Pons (tissue), 1 donor: ENCODE data around the gene UPP2.

Experiments used
- DNase-seq: peaks from one replicate; pipeline ENCODE4 v3.0.0-alpha.2; 2016; ENCODE audit warnings: low spot score

UPP2 gene

DNA sequence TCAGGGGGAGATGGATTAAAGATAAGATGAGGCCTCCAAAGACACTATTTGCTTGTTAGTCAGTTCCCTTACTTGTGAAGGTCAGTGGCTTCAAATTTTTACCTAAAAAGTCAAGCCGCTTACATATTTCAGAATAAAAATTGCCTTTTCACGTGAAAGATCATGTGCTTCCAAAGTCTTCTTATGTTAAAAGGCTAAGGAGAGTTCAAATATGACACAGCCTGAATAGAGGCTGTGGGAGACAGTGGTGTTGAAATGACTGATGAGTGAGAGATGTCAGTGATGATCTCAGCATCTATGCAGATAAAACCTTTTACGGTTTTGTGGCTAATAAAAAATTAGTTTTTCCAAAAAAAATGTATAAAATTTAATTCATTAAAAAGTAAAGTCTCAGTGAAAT is 40.5 kb downstream of the UPP2 start:
- no peak for DNase-seq

DNA sequence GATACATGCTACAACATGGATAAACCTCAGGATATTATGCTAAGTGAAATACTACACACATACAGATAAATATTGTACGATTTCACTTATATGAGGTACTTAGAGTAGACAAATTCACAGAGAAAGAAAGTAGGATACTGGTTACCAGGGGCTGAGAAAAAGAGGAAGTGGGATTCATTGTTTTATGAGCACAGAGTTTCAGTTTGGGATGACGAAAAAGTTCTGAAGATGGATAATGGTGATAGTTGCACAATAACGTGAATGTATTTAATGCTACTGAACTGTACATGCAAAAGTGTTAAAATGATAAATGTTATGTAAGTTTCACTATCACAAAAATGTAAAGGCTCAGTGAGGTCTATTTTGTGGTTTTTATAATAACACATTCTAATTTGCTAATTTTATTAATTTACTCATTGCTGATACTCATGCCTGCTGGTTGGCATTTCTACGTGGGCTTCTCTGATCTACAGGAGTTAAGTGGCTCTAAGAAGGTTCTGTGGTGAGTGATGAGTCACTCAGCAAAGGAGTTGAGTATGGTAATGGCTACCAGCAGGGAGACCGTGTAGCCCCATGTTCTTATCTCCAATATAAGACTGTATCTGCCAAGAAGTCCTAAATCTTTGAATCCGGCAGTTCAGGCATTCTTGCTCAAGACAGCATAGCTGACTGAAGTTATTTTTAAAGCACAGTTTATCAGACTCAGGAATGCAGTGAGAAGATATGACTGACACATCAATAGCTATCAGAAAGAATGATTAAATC is 41.1 kb downstream of the UPP2 start:
- DNase-seq, result no peak

DNA sequence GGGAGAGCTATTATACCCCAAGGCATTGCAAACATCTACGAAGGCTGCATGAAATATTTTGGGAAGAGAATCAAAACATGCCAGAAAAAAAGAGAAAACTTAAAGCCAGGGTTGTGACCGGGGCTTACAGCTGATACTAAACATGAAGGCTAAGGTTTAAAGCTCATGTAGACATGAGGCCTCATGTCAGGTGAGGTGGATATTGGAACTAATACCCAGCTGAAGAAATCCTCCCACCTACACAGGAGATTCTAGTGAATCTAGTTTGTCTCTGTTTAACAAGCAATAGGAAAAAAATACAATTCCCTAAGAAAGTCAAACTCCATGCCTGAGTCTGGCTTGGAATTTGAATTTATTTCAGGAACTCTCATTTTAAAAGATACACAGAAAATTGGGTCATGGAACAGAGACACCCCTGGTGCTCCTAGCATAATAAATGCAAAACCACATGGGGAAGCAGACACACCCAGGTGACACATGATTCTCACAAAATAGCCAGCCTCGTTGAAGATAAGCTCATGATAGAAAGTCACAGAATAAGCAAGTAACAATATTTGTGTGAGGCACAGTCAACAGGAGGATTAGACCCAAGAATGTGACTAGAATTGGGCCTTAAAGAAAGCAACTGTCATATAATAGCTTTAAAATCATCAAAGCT is 42.2 kb downstream of the UPP2 start:
- DNase-seq, result no peak

DNA sequence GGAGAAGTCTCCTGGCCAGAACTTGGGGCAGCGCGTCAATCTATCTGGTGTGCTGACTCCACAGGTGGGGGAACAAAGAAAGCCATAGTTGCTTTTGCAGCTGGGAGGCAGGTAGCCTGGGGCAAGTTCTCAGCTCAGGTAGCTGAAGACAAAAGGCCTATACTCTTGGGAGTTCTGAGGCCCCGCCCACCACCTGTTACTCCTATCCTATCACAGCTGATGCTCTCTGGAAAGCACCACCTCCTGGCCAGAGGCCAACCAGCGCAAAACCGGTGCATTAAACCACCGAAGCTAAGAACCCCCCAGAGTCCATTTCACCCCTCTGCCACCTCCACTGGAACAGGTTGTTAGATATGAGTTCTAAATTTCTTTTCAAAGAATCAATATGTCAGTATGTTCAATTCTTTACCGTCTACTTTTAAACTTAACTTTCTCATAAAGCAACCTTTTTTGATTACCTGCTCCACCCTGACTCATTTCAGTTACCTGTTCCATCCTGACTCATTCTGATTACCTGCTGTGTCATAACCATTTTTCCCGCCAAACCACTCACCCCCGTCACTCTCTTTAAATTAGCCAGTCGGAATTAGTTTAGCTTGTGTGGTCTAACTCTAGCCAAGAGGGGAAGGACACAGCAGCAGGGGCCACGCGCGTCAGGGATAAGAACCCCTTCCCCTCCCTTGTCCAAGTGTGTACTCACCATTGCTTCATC is 43.4 kb downstream of the UPP2 start:
- DNase-seq, result no peak

DNA sequence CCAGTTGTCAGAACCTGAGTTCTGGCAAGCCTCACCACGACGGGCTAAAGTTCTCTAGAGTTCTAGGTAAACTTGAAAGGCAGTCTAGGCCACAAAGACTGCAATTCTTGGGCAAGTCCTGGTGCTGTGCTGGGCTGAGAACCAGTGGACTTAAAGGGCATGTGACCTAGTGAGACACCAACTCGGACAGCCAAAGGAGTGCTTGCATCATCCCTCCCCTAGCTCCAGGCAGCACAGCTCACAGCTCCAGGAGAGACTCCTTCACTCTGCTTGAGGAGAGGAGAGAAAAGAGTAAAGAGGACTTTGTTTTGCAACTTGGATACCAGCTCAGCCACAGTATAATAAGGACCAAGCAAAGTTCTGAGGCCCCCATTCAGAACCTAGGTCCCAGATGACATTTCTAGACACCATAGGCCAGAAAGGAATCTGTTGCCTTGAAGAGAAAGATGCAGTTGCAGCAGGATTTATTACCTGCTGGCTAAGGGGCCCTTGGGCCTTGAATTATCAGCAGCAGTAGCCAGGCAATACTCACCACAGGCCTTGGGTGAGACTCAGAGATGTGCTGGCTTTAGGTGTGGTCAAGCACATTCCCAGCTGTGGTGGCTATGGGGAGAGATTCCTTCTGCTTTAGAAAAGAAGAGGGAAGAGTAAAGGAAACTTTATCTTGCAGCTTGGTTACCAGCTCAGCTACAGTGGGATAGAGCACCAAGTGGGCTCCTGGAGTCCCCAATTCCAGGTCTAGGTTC is 51.8 kb downstream of the UPP2 start:
- no peak for DNase-seq

DNA sequence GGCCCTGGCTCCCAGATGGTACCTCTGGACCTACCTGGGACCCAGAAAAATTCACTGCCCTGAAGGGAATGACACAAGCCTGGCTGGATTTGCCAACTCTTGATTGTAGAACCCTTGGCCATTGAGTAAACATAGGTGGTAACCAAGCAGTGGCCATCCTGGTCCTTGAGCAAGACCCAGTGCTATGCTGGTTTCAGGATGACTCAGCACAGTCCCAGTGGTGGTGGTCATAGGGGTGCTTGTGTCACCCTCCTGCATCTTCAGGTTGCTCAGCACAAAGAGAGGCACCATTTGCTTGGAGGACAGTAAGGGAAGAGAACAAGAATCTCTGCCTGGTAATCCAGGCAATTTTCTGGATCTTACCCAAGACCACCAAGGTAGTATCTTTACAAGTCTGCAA is 52.9 kb downstream of the UPP2 start:
- no peak for DNase-seq

DNA sequence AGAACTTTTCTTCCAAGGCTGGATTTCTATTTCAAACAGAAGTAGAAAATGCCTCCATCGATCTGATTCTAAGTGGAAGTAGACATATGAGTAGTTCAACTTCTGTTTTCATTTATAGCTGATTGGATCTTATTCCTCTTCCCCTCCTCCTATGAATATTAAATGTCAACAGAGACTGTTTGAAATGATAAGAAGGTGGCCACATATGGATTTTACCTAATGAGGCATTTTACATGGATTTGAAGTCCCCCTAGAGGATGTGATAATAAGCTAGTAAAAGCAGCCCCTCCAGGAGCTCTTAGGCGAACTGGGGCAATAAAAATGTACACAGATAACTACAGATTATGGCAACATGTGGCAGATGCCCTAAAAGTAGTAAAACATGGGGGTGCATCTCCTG is 71.0 kb downstream of the UPP2 start:
- DNase-seq, result no peak

DNA sequence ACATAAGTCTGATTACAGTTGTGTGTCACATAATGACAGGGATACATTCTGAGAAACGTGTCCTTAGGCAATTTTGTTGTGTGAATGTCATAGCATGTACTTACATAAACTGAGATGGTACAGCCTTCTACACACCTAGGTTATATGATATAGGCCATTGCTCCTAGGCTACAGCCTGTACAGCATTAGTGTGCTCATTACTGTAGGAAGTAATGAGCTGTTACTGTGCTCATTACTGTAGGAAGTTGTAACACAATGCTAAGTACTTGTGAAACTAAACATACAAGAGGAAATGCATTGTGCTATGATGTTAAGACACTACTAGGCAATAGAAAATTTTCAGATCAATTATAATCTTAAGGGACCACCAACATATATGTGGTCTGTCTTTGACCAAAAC is 72.8 kb downstream of the UPP2 start:
- no peak for DNase-seq

DNA sequence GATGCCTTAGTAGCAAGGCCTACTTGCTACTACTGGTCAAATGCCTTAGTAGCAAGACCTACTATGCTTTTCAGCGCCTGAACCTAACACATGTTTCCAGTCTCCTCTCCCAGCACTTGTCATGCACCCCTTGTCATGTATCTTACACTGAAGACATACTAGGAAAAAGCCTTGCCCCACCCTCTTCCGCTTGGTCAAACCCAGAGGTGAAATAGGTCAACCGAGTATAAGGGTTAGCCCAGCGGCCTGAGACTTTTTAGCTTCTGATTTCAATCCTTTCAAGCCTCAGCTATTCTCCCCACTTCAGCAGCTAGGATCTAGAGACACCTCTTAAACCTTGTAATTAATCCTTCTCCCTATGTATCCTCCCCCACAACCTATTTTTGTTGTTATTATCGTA is 73.3 kb downstream of the UPP2 start:
- no peak for DNase-seq

DNA sequence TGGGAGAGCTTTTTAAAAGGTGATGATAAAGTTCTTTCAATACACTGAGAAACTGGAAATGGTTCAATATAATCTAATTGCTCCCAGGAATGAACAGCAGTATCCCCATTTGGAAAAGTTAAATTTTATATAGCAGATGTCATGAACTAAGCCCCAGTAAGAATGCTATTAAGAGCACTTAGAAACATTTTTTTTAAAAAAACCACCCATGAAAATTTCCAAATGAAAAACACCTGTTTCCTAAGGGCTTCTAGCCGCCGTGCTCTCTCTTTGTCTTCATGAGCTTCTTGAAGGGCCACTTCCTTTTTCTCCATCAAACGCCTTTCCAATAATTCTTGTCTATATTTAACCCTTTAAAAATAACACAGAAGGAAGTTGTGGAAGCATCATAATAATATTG is 77.0 kb downstream of the UPP2 start:
- no peak for DNase-seq

DNA sequence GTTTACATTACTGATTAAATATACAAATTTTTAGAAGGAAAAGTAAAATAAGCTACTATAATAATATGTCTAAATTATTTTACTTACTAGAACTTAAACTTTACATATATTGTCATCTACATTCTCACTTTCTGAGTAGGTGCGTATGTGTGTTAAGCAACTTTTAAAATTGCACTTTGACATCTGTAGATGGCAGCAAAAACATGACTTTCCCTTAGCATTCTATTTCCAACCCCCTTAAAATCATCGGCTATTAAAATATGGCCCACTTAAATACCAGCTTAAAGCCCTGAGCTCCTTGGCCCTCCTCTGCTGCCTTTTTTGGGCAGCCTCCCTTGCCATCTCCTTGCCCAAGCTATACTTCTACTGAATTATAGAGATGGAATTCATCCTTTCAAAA is 78.0 kb downstream of the UPP2 start:
- DNase-seq, result peak; percentile 55

DNA sequence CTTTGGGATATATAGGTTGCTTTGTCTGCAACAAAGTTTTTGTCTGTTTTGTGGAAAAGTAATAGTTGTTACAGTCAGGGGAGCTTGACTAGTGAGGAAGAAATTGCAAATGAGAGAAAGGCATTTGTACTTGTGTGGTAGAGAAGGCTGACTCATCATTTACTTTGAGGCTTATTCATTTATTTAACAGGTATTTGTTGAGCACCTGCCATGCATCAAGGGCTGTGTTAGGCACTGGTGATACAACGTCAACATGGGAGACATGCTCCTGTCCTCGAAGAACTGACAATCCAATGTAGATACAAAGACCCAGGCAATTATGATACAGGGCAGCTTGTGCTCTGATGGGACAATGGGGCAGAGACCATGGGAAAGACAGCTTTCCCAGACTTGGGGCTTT is 79.5 kb downstream of the UPP2 start:
- DNase-seq, result no peak

DNA sequence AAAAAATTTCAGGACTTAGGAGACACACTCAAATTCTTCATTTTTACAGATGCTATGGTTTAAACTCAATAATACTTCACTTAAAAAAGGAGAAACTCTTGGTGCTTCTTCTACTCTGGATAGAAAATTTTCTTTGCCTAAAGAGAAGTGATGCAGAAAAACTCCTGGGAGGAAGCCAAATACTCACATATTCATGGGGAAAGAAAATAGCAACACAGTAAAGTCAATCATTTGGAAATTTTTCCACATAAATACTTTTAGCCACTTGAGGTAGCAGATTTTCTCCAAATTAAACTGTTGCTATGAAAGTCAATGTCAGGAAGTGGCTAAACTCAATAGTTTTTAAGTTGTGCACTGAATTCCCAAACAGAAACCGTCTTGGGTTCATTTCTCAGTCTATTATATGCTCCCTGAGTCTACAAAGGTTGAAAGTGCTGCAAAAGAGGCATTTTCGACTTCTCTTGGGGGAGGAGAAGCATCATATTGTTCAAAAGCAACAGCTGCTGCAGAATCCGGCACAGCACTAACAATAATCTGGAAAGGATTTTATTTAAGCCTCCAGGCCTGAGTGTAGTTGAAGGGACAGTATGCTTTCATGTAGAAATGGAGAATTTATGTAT is 81.1 kb downstream of the UPP2 start:
- DNase-seq, result peak; percentile 42

DNA sequence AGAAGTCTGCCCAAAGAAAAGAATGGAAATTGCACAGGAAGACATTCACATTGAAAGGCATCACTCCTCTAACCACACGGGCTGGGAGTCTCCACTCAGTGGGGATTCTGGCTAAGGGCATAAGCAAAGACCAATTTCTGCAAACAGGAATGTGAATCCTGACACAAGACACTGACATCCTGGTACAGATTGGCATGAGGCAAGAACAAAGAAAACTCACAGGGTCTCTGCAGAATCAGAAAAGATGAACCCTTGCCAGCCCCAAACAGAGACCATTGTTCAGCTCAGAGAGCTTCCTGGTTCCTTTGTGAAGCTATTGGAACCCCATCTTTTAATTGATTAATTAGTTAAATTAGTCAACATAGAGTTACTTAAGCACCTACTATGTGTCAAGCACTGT is 82.3 kb downstream of the UPP2 start:
- DNase-seq, result peak; percentile 94

DNA sequence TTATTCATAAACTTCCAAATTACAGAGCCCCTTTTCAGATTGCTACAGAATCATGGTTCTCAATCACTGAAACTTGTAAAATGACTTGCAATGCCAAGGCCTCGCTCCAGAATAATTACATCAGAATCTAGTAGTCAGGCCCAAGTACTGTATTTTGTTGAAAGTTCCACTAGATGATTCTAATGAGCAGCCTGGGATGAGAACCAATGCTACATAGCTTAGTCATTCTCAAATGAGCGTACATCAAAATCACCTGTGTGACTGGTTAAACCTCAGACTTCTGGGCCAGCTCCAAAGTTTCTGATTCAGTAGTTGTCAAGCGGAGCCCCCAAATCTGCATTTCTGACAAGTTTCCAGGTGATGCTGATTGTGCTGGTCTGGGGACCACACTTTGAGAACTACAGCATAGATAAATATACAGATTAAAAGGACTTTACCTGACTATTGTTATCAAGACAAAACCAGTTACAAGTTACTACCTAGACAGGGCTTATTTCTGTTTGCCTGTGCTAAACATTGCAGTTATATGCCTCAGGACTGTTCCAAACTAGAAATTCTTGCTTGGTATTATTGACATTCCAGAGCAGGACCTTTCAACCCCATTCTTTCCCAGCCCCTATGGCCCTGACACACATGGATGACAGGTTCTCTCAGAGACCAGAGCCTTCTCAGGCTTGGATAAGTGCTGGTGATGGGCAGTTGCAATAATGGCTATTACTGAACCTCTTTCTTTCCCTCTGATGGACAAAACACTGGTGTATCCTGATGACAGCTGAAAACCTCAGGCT is 83.1 kb downstream of the UPP2 start:
- DNase-seq, result peak; percentile 40
